ENCODE measurements around the gene GPR137.
A peak's percentile ranks its signal among the peaks of the same experiment; 100 is the strongest.
"Not testable (repeated sequence)": the region's sequence is repeated elsewhere in the genome, so short reads cannot be mapped to it uniquely, and the experiment has no call there.

Gene GPR137

GRCh38 chr11:64305075-64305690 lies 19.5 kb downstream of the GPR137 start, which contains the start of gene ESRRA:
ESRRA (plus strand) TSS chr11:64305524; CDS start chr11:64307180, 1,656 bp downstream.
- peak; percentile 93 to 100 for DNase-seq

GRCh38 chr11:64305691-64306562 lies 20.3 kb downstream of the GPR137 start:
- peak; percentile 41 to 69 for DNase-seq

DNA sequence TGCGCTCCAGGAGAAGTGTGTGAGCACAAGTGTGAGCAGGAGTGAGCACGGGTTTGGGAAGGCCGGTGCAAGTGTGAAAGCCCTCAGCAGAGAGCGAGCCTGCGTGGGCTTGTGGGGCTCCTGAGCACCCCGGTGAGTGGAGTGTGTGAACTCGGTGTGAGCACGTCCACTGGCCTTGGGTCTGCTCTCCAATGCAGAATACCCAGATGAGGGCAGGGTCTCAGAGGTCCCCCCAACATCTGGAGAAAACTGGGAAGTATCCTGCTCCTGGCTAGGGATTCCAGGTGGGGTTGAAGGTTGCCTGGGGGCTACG lies 20.9 kb downstream of the GPR137 start:
- peak in 1 of 2 experiments; percentile 23 for DNase-seq

DNA sequence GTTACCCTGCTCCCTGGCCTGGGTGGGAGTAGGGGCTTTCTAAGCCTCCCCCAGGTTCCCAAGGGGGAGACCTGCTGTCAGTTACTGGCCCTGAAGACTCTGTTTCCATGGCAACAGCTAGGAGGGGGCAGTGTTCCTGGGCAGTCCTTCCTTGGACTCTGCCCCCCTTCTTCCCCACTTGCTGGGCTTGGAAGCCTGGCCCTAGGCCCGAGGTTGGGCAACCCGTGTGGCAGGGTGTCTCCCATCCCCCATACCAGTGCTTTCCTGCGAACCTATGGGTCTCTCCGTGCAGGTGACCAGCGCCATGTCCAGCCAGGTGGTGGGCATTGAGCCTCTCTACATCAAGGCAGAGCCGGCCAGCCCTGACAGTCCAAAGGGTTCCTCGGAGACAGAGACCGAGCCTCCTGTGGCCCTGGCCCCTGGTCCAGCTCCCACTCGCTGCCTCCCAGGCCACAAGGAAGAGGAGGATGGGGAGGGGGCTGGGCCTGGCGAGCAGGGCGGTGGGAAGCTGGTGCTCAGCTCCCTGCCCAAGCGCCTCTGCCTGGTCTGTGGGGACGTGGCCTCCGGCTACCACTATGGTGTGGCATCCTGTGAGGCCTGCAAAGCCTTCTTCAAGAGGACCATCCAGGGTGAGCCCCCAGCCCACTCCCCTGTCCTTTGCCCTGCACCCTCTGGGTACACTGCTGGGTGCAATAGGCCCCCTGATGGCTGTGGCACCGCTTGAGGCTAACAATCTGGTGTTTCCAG lies 21.4 kb downstream of the GPR137 start:
- no peak for DNase-seq

- not testable (repeated sequence) for DNase-seq
Measured at GRCh38 chr11:64307795-64308194, 22.1 kb downstream of the GPR137 start.

DNA sequence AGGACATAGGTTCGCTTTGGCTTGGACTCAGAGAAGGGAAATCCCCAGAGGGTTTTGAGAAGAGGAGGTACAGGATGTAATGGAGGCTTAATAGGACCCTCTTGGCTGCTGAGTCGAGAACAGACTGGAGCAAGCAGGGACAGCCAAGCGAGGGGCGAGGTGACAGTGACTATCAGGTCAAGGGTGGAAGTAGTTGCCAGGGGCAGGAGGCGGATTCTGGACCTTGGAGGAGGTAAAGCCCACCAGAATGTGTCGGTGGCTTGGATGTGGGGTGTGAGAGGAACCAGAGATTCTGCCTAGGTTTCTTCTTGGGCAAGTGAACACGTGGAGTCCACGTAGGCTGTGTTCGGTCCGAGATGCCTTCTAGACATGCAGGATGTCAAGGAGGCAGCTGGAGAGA lies 27.3 kb downstream of the GPR137 start:
- no peak for DNase-seq

- no peak for DNase-seq
Measured at GRCh38 chr11:64313491-64314145, 28.0 kb downstream of the GPR137 start.

DNA sequence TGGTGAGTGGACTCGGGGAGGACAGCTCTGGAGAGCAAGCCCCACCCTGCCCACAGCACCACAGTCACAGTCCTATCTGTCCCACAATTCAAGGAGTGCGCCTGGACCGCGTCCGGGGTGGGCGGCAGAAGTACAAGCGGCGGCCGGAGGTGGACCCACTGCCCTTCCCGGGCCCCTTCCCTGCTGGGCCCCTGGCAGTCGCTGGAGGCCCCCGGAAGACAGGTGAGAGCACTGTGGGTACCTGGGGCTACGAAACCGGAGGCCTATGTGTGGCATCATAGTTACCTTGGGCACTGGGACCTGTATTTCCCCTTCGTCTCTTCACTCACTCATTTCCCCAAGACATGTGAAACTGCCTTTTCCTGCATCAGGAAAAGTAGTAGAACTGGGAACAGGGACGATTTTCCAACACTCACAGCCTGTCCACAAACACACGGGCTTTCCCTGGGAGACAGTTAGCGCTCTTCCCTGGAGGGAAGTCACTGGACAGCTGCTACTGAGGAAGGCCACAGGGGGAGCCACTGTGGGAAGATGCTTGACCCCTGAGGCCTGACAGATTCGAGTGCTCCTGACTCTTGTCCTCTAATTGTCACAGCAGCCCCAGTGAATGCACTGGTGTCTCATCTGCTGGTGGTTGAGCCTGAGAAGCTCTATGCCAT lies 28.6 kb downstream of the GPR137 start:
- DNase-seq = no peak

GRCh38 chr11:64314805-64315561 lies 29.3 kb downstream of the GPR137 start:
- no peak for DNase-seq

GRCh38 chr11:64315667-64316526 lies 30.2 kb downstream of the GPR137 start:
- DNase-seq = not testable (repeated sequence)

DNA sequence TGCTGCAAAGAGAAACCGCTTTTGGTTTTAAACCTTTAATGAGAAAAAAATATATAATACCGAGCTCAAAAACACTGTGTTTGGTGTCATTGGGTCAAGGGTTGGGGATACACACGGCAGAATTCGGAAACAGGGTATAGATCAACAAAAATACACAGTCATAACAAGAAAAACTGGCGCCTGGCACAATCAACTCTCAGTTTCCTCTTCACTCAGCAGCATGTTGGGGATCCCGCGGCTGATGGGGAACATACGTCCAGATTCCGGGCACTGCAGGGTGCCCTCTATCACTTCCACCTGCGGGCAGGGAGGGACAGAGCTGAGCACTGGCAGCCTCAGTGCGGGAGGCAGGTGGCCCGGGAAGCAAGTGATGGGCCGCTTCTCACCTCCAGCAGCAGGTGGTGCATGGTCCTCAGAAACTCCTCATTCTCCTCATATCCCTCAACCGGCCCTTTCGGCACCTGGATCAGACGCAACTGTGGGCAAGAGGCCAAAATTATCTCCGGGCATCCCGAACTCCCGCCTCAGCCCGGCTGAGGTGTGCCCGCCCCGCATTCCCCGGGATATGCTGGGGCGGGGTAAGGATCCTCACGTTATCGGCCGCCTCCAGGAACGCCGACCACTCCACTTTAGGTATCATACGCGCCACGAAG lies 31.1 kb downstream of the GPR137 start:
- peak; percentile 32 to 40 for DNase-seq

DNA sequence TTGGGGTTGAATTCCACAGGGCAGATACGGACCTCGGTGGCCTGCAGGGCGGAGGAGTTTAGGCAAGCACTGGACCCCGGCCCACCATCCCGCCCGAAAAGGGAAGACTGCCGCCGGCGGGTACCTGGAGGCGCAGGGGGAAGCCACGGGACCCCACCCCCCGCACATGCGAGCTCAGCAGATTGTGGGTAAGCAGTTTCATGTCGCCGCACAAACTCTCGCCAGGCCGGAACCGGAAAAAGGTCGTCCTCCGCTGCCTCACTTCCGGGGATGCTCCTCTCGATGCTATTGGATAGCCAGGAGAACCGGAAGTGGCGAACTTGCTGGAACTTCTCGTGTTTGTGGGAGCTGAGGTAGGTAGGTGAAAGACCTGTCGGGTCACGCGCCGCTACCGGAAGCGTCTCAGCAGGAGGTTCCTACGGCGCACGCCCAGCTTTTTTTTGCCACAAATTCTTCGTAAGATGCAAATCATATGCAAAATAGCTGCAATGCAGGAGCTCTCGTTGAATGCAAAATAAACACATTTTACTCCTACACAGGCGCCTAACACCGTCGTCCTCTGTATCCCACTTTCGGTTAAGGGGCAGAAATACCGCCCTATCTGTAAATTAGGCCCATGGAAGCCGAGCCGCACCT lies 31.8 kb downstream of the GPR137 start, which contains the start of gene TRMT112:
TRMT112 (minus strand) TSS at position 235 of the 636 bp plus-strand sequence; CDS start at position 202, 33 bp downstream.
- DNase-seq = peak; percentile 95 to 98

GRCh38 chr11:64317961-64318765 lies 32.5 kb downstream of the GPR137 start, which contains the start of gene PRDX5:
PRDX5 (plus strand) TSS chr11:64318121; CDS start chr11:64318216, 95 bp downstream.
- peak; percentile 92 to 95 for DNase-seq

DNA sequence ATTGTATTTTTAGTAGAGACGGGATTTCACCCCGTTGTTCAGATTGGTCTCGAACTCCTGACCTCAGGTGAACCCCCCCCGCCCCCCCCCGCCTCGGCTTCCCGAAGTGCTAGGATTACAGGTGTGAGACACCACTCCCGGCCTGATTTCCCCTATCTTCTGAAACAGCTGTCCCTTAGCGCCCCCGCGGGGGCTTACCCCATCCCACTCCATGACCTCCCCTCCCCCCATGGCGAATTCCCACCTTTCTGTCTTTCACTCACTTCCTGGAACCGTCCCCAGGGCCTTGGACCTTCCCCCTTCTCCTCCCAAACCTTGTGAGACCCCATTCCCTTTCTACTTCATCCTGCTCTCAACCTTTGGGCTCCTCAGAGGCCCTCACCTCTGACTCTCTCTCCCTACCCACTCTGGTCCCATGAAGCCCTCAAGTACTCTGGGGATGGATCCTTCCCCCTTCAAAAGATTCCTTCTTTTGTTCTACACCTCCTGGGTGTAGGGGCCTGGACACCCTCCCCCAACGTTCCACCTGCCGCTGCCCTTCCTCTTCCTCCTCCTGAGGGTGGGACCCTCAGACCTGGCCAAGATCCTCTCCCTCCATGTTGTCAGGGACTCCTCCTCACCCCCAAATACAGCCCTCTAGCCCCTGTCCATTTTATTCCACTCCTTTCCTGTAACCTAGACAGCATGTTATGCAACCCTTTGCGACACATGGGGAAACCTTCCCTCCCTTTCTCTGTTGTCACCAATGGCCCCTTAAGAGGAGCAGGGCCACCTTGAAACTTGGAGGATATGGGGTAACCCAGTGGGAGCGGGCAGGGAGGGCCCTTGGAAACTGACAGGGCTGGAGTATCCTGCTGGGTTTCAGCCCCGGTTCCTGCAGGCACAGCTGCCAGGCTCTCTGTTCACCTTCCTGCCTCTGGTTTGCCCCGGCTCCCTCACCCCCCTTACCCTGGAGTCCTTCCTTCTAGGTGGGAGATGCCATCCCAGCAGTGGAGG lies 33.4 kb downstream of the GPR137 start:
- DNase-seq = no peak

GRCh38 chr11:64320556-64320955 lies 34.9 kb downstream of the GPR137 start:
- no peak for DNase-seq

GRCh38 chr11:64321026-64321425 lies 35.4 kb downstream of the GPR137 start:
- DNase-seq = no peak

DNA sequence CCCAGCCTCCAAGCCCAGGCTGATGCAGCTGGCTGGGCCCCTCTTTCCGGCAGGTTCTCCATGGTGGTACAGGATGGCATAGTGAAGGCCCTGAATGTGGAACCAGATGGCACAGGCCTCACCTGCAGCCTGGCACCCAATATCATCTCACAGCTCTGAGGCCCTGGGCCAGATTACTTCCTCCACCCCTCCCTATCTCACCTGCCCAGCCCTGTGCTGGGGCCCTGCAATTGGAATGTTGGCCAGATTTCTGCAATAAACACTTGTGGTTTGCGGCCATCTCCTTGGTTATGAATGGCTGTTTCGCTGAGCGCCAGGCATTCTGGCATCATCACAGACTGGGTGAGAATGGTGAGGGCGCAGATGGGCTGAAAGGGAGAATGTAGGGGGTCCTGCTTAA lies 35.9 kb downstream of the GPR137 start:
- DNase-seq = no peak

Measured in NCI-H524 (cell line).